GM21576 (cell line): ENCODE results near the gene VWA8.
"Not testable (repeated sequence)": the region's sequence is repeated elsewhere in the genome, so short reads cannot be mapped to it uniquely, and the experiment has no call there.

Experiments used
- ATAC-seq: cut with Tn5 transposase; IDR thresholded peaks from one replicate; pipeline ENCODE4 v1.9.1; 2021; ENCODE audit warnings: mild to moderate bottlenecking, moderate library complexity; ENCODE audit not compliant: unreplicated experiment

The VWA8 gene

GRCh38 chr13:41599619-41600018, 361.3 kb downstream of the VWA8 start:
- ATAC-seq: no peak

GRCh38 chr13:41597348-41598041, 363.4 kb downstream of the VWA8 start:
- no peak for ATAC-seq

- ATAC-seq: no peak
Measured at GRCh38 chr13:41596190-41596589, 364.7 kb downstream of the VWA8 start.

- ATAC-seq: no peak
Measured at GRCh38 chr13:41595298-41595697, 365.6 kb downstream of the VWA8 start.

GRCh38 chr13:41590643-41591042, 370.3 kb downstream of the VWA8 start:
- ATAC-seq: no peak

GRCh38 chr13:41590122-41590521, 370.8 kb downstream of the VWA8 start:
- no peak for ATAC-seq

GRCh38 chr13:41589434-41589833, 371.5 kb downstream of the VWA8 start:
- no peak for ATAC-seq

GRCh38 chr13:41588899-41589298, 372.0 kb downstream of the VWA8 start:
- no peak for ATAC-seq

- ATAC-seq: no peak
Measured at GRCh38 chr13:41588448-41588847, 372.5 kb downstream of the VWA8 start.

- no peak for ATAC-seq
Measured at GRCh38 chr13:41587490-41587889, 373.4 kb downstream of the VWA8 start.

- no peak for ATAC-seq
Measured at GRCh38 chr13:41586216-41586615, 374.7 kb downstream of the VWA8 start.

- ATAC-seq: no peak
Measured at GRCh38 chr13:41582027-41582463, 378.9 kb downstream of the VWA8 start.

- no peak for ATAC-seq
Measured at GRCh38 chr13:41580345-41580744, 380.6 kb downstream of the VWA8 start.

- no peak for ATAC-seq
Measured at GRCh38 chr13:41579881-41580280, 381.0 kb downstream of the VWA8 start.

- no peak for ATAC-seq
Measured at GRCh38 chr13:41579168-41579567, 381.7 kb downstream of the VWA8 start.

GRCh38 chr13:41578371-41578770, 382.5 kb downstream of the VWA8 start:
- no peak for ATAC-seq

GRCh38 chr13:41577436-41577835, 383.5 kb downstream of the VWA8 start:
- no peak for ATAC-seq

GRCh38 chr13:41573640-41574039, 387.3 kb downstream of the VWA8 start:
- not testable (repeated sequence) for ATAC-seq

- ATAC-seq: not testable (repeated sequence)
Measured at GRCh38 chr13:41571817-41572340, 389.0 kb downstream of the VWA8 start.

- no peak for ATAC-seq
Measured at GRCh38 chr13:41568972-41569351, 391.9 kb downstream of the VWA8 start.

GRCh38 chr13:41568143-41568971, 392.6 kb downstream of the VWA8 start:
- no peak for ATAC-seq

- ATAC-seq: no peak
Measured at GRCh38 chr13:41567363-41567762, 393.5 kb downstream of the VWA8 start.
